CD4-positive, alpha-beta T cell treated with Interleukin-15 for 1 hour (primary cell): ENCODE results near the gene UBAP1.
"Not testable (repeated sequence)": the region's sequence is repeated elsewhere in the genome, so short reads cannot be mapped to it uniquely, and the experiment has no call there.

Source experiments
- DNase-seq: peaks from one replicate; pipeline ENCODE4 v3.0.0-alpha.2; 2020

Gene UBAP1

GRCh38 chr9:34179213-34180136 lies 632 bp downstream of the UBAP1 start:
- DNase-seq: no peak

- peak; percentile 37 for DNase-seq
Observed at GRCh38 chr9:34185778-34186551, 7.1 kb downstream of the UBAP1 start.

- DNase-seq: no peak
Observed at GRCh38 chr9:34187891-34188240, 9.0 kb downstream of the UBAP1 start.

GRCh38 chr9:34190996-34191892 lies 12.4 kb downstream of the UBAP1 start:
- DNase-seq: no peak

- no peak for DNase-seq
Observed at GRCh38 chr9:34195143-34195542, 16.3 kb downstream of the UBAP1 start.

- not testable (repeated sequence) for DNase-seq
Observed at GRCh38 chr9:34197286-34197685, 18.4 kb downstream of the UBAP1 start.

GRCh38 chr9:34197756-34198711 lies 19.2 kb downstream of the UBAP1 start:
- no peak for DNase-seq

- DNase-seq: no peak
Observed at GRCh38 chr9:34200092-34200491, 21.2 kb downstream of the UBAP1 start.

- no peak for DNase-seq
Observed at GRCh38 chr9:34203275-34203991, 24.6 kb downstream of the UBAP1 start.

GRCh38 chr9:34203992-34204635 lies 25.3 kb downstream of the UBAP1 start:
- DNase-seq: no peak

GRCh38 chr9:34205102-34205501 lies 26.3 kb downstream of the UBAP1 start:
- no peak for DNase-seq

GRCh38 chr9:34206561-34206960 lies 27.7 kb downstream of the UBAP1 start:
- DNase-seq: no peak

- DNase-seq: no peak
Observed at GRCh38 chr9:34211395-34211794, 32.6 kb downstream of the UBAP1 start.

GRCh38 chr9:34214354-34215000 lies 35.6 kb downstream of the UBAP1 start:
- DNase-seq: not testable (repeated sequence)

GRCh38 chr9:34216325-34216724 lies 37.5 kb downstream of the UBAP1 start:
- DNase-seq: no peak

- DNase-seq: not testable (repeated sequence)
Observed at GRCh38 chr9:34217015-34217414, 38.2 kb downstream of the UBAP1 start.

GRCh38 chr9:34218446-34218845 lies 39.6 kb downstream of the UBAP1 start:
- no peak for DNase-seq

- no peak for DNase-seq
Observed at GRCh38 chr9:34219421-34219820, 40.6 kb downstream of the UBAP1 start.

GRCh38 chr9:34220218-34220617 lies 41.4 kb downstream of the UBAP1 start:
- DNase-seq: no peak

GRCh38 chr9:34224349-34224748 lies 45.5 kb downstream of the UBAP1 start:
- no peak for DNase-seq
